ENCODE results near the gene EN2.
"Not testable (repeated sequence)": the region's sequence is repeated elsewhere in the genome, so short reads cannot be mapped to it uniquely, and the experiment has no call there.

Gene EN2

DNA sequence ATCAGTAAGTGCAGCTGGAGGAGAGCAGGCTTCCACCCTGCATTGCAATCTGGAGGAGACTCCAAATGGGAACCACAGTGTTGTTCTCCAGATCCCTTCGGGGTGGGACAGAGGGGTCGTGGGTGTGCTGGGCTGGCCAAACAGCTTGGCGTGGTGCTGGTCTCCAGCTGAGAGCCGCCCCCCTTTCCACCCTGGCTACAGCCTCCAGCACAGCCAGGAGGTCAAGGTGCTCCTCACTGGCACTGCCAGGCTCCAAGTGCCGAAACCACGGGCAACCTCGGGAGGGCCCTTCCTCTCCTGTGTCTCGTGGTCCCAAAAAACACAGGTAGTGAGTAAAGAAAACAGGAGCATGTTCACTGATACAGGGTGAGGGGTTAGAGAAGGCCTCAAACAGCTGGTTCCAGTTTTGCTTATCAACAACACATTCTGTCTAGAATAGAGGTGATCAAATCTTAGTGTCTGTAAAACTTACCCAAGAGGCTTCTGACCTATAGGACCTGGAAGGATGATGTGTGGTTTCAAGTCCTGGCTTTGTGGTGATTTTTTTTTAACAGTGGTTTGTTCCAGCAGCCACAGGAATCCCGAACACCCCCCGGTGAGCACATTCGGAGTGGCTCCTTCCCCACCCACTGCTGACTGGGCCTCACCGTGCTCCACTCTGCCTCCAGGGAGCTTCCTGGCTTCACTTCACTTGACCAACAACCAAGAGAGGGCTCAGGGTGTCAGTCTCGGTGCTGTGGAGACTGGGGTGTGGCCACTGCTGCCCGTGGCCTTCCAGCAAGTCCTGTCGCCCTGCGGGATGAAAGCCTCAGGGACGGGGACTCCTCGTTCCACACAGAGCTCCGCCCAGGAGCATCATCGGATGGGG is 31.2 kb upstream of the EN2 start:
- DNase-seq = no peak

DNA sequence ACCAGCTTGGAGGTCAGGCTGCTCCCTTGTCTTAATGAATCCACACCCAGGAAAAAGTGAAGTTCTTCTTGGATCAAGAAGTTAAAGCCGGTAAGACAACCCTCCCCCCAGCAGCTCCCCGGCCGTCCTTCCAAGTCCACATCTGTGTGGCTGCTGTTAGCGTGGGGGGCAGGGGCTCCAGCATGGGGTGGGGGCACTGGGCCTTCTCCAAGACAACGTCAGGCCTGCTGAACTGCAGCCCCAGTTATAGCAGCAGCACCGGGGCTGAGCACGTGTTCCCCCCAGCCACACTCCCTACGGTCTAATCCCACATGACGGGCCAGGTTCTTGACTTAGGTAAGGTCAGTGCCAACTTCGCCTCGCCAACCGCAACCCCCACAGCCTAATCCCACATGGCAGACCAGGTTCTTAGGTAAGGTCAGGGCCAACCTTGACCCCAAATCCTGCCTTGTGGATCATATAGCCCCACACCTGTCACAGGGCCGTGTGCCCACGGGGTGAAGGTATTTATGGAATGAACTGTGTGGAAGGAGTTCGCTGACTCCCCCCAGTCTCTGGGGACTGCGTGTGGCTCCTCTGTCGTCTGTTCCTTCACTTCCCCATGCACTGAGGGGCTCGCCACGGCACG is 30.4 kb upstream of the EN2 start:
- DNase-seq = no peak

- DNase-seq = no peak
These were observed 29.6 kb upstream of the EN2 start for GRCh38 chr7:155428171-155428834.

DNA sequence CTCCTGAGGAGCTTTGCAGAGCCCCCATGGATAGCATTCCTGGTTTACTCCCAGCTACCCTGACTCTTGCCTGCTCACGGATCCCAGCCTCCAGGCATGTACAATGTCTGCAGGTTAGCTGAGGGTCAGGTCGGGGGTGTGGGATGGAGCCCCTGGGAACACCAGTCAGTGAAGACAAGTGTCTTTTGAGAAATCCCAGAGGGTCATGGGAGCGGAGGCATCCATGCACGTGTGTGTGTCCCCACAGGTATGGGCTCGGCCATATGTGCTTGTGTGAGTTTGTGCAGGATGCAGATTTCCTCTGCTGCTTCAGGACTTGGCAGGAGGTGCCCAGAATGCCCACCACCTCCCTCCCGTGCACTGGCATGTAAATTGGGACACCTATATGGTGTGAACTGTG is 28.3 kb upstream of the EN2 start:
- DNase-seq = no peak

- no peak for DNase-seq
These were observed 27.3 kb upstream of the EN2 start for GRCh38 chr7:155430606-155431005.

GRCh38 chr7:155431231-155431630 is 26.7 kb upstream of the EN2 start:
- DNase-seq = no peak

DNA sequence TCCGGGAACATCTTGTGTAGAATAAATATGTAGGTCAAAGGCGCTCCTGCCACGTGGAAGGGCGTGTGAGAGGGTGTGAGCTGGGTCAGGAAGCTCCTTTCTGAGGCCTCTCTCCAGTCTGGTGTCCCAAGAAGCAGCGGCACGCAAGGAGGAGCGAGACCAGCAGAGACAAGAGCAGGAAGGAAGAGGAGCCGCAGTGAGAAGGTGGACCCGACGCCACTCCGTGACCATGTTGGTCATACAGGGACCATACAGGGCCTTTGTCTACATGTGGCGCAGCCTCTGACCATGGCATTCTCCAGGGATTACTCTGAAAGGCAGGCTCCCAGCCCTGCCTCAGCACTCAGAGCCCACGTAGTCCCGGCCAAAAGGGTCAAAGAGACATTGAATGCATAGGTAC is 26.2 kb upstream of the EN2 start:
- no peak for DNase-seq

- no peak for DNase-seq
These were observed 22.8 kb upstream of the EN2 start for GRCh38 chr7:155435110-155435509.

- no peak for DNase-seq
These were observed 20.1 kb upstream of the EN2 start for GRCh38 chr7:155437836-155438235.

- no peak for DNase-seq
These were observed 19.2 kb upstream of the EN2 start for GRCh38 chr7:155438777-155439176.

GRCh38 chr7:155439311-155440017 is 18.5 kb upstream of the EN2 start:
- no peak for DNase-seq

DNA sequence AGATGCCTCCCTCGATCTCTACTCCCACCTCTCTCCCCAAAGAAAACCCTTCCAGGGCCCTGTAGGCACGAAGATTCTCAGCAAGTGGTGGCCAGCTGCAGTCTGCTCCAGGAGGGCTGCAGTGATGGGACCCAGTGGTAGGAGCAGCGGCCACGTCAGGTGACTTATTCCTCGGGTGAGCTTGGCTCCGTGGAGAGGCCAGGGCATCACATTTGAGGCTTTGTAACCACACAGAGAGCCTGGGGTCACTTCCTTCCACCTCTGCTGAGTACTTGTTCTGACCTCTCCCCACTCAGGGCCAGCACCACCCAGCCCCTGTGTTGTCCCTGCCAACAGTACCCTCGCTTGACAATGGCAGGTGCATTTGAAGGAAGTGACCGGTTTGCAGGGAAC is 17.9 kb upstream of the EN2 start:
- DNase-seq = no peak

DNA sequence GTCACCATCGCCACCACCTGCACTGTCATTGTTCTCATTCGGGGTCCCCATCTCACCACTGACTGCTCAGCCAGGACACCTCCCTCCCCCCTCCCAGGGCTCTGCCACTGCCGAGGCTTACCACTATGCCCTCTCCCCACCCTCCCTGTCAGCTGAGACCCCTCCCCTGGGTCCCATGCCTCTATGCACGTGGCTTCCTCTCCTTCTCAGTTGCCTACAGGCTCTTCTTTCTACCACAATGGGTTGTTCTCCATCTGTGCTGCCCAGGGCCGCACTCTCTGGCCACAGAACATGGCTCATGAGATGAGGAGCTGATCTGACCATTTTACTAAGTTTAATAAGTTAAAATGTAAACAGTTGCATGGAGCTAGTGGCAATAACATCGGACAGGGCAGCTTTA is 16.1 kb upstream of the EN2 start:
- no peak for DNase-seq

DNA sequence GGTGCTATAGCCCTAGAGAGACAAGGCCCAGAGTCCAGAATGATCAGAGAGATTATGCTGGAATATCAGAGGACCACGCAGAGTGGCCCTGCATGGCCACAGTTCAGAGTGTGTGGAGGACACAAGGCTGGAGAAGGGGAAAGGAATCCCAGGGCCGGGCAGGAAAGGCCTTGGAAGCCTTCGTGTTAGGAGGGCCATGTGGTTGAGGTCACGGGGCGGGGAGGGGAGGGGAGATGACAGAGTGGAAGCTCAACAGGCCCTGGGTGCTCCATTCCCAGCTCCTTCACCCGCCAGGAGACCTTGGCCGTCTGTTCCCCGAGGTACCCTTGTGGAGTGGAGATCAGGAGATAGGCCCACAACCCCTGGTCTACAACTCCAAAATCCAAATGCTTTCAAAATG is 13.2 kb upstream of the EN2 start:
- no peak for DNase-seq

GRCh38 chr7:155445606-155446005 is 12.3 kb upstream of the EN2 start:
- DNase-seq = not testable (repeated sequence)

- DNase-seq = no peak
These were observed 10.3 kb upstream of the EN2 start for GRCh38 chr7:155447603-155448002.

DNA sequence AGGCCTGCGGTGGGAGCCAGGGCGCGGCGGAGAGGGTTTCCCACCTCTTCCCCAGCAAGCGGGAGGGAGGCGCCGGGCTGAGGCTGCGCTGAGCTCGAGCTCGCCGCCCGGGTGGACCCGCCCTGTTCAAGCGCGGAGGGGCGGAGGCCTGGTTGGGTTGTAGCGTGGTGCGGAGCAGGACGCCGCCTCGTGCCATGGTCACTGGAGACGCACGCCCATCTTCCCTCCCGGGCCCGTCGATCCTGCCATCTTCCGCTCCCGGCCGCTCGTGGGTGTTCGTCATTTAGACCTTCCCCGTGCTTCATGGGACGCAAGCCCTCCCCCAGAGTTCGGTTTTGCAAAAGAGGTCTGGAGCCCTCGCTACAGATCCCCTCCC is 9.3 kb upstream of the EN2 start:
- DNase-seq = no peak

DNA sequence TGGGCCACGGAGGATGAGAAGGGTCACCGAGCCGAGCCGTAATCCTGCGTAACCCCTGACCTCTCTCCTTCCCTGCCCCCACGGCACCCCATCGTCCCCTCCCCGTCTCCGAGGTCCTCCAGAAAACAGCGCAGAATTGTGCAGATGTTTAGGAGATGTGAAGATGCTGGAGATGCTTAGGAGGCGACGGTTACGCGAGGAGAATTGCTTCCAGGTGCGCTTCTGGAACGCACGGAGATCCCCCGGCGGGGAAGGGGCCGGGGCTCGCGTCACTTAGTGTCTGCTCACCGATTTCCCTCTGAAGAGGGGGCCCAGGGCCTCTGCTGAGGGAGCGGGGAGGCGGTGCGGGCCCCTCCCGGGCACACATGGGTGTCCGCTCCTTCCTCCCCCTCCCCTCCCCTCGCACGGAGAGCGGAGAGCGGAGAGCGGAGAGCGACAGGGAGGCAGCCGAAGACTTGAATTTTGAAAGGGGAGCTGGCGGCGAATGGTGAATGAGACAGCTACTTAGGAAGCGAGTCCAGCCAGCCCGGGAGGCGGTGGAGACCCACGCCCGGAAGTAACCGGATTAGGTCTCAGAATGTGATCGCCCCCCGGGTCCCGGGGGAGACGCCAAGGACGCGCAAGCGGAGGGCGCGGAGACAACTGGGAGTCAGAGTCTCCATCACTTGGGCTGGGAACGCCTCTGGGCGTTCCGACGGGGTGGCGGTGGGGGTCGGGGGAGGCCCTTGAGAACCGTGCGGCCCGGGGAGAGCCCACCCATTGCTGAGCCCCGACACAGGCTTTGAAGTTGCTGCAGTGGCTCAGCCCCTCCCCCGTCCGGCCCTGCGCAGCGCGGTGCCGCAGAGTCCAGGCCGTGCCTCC is 8.7 kb upstream of the EN2 start:
- DNase-seq = no peak

DNA sequence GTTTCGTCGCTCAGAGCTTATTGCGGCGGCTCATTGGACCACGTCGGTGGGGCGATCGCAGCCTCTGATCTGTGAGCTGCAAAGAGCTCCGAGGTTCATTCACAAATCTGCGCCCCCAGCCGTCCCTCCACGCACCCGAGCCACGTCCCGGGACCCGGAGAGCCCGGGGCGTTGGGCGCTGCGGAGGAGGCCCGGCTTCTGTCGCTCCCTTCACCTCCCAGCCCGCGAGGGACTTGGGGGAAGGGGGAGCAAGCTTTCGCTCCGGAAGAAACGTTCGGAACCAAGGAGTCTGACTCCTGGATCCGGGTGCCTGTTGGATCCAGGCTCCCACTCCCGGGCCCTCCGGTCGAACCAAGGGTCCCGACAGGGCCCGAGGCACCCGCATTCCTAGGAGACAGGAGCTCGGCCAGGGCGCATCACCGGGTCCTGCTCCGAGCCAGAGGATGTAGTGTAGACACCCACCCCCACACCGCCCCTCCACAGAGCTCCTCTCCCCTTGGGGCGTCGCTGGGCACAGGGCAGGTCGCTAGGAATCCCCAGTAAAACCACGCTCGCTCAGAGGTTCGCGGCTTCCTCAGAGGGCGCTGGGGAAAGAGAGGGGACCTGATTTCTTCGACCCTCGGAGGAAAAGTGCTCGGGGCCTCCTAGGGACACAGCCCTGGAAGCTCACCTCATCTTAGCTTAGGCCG is 7.9 kb upstream of the EN2 start:
- no peak for DNase-seq

DNA sequence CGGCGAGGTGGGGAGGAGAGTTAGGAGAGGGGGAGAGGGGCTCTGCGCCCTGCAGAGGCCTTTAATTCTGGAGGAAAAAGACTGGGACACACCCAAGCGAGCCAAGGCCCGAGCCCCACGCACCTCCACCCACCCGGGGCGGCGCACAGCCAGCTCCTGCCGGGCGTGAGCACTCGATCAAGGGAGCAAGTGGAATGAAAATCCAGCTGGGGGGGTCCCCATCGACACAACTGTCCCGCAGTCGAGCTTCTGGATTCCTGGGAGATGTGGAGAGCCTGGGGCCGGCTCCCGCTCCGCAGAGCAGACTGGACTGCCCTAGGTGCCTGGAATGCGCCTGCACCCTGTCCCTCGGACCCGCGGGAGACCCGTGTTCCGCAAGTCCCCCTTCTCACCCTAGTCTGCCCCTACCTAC is 7.4 kb upstream of the EN2 start:
- no peak for DNase-seq

- no peak for DNase-seq
These were observed 6.7 kb upstream of the EN2 start for GRCh38 chr7:155450970-155451801.
